Measurements from ENCODE around the gene NRCAM. TPM values are rescaled to one million over a fixed set of nuclear protein-coding genes. Genes with fewer than 3 reads are reported as not detected.
"Not testable (repeated sequence)": the region's sequence is repeated elsewhere in the genome, so short reads cannot be mapped to it uniquely, and the experiment has no call there.

The NRCAM gene
- total RNA-seq, 1 donor from 2014 or later: 2.0 TPM

- no peak for TF ChIP-seq CTCF (IDR thresholded peaks at IDR 0.05)
Observed at GRCh38 chr7:108345710-108346336, 110.4 kb downstream of the NRCAM start.

DNA sequence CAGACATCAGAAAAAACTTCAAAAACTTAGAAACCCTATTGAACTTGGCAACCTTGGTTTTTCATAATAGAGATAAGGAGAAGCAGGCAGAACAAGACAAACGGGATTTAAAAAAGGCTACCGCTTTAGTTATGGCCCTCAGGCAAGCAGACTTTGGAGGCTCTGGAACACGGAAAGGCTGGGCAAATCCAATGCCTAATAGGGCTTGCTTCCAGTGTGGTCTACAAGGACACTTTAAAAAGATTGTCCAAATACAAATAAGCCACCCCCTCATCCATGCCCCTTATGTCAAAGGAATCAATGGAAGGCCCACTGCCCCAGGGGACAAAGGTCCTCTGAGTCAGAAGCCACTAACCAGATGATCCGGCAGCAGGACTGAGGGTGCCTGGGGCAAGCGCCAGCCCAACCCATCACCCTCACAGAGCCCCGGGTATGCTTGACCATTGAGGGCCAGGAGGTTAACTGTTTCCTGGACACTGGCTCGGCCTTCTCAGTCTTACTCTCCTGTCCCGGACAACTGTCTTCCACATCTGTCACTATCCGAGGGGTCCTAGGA, 115.3 kb downstream of the NRCAM start:
- TF ChIP-seq CTCF (IDR thresholded peaks at IDR 0.05): no peak
- Histone ChIP-seq H3K4me3 (no peak overlapping the region), H3K9me3 (no peaks in the 10 kb centered on the region), H3K4me1 (no peaks in the 10 kb centered on the region), H3K27me3 (no peaks in the 10 kb centered on the region), H3K27ac (no peak overlapping the region), H3K36me3 (no peaks in the 10 kb centered on the region)
- ATAC-seq (no peak), DNase-seq (no peak)
- intact Hi-C loops (cut with DNase I): no loop called here

More at GRCh38 chr7:108345710-108346336, 110.4 kb downstream of the NRCAM start:
- Histone ChIP-seq H3K27ac (no peak overlapping the region), H3K9me3 (no peaks in the 10 kb centered on the region), H3K4me3 (no peak overlapping the region), H3K27me3 (no peaks in the 10 kb centered on the region), H3K36me3 (no peaks in the 10 kb centered on the region), H3K4me1 (no peaks in the 10 kb centered on the region)
- no peak for DNase-seq
- intact Hi-C loops (cut with DNase I): no loop called here
- no peak for ATAC-seq

DNA sequence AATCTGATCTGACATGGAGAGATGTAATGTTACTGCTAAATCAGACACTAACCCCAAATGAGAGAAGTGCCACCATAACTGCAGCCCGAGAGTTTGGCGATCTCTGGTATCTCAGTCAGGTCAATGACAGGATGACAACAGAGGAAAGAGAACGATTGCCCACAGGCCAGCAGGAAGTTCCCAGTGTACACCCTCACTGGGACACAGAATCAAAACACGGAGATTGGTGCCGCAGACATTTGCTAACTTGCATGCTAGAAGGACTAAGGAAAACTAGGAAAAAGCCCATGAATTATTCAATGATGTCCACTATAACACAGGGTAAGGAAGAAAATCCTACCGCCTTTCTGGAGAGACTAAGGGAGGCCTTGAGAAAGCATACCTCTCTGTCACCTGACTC, 115.8 kb downstream of the NRCAM start:
- H3K27ac ChIP-seq; H3K36me3 ChIP-seq; H3K4me1 ChIP-seq; ATAC-seq; H3K27me3 ChIP-seq; H3K4me3 ChIP-seq; H3K9me3 ChIP-seq; DNase-seq; intact Hi-C loops (cut with DNase I): not testable (repeated sequence)

- Histone ChIP-seq H3K9me3 (no peaks in the 10 kb centered on the region), H3K36me3 (no peaks in the 10 kb centered on the region), H3K4me1 (no peaks in the 10 kb centered on the region), H3K27me3 (no peaks in the 10 kb centered on the region), H3K27ac (no peak overlapping the region), H3K4me3 (no peak overlapping the region)
- no peak for TF ChIP-seq CTCF (IDR thresholded peaks at IDR 0.05)
- DNase-seq (no peak), ATAC-seq (no peak)
- intact Hi-C loops (cut with DNase I): no loop called here
Observed at GRCh38 chr7:108335269-108335918, 120.8 kb downstream of the NRCAM start.

DNA sequence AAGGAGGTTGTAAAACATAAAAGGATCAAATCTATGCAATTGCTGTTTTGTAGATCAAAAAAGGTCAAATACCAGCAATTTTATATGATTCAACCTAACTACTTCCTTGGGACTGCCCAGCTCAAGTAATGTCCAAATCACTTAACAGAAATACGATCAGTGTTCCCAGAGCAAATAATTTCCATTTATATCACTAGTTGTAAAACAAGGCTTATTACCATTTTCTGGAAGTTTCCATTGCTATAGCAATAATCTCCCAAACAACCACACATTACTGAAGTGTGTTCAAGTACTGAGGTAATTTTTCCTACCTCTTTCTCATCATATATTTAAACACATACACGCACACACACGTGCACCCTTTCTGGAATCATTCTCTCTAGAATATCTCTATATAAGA, 123.3 kb downstream of the NRCAM start:
- H3K4me3 ChIP-seq: no peak overlapping the region
- H3K27ac ChIP-seq: no peak overlapping the region
- intact Hi-C loops (cut with DNase I): no loop called here
- H3K36me3 ChIP-seq: no peaks in the 10 kb centered on the region
- no peaks in the 10 kb centered on the region for H3K27me3 ChIP-seq
- ATAC-seq (no peak), DNase-seq (no peak)
- no peak for TF ChIP-seq CTCF (IDR thresholded peaks at IDR 0.05)
- H3K4me1 ChIP-seq: no peaks in the 10 kb centered on the region
- no peaks in the 10 kb centered on the region for H3K9me3 ChIP-seq

DNA sequence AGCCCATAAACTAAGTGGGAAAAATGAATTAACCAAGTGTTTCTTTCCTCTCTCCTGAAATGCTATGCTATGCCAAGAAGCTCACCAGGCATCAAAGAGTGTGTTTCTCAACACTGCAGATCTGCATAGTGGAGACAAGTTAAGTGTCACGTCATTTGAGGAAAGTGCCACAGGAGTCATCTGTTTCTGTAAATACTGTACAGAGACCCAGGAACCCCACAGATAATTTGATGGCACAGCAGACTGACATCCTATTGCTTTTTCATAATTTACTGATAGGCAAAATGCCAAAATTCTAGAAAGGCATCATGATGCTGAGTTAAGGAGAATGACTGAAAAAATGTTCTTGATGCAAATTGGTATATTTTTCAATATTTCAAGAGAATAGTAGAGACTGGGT, 124.3 kb downstream of the NRCAM start:
- Histone ChIP-seq H3K27ac (no peak overlapping the region), H3K36me3 (no peaks in the 10 kb centered on the region), H3K9me3 (no peaks in the 10 kb centered on the region), H3K4me1 (no peaks in the 10 kb centered on the region), H3K4me3 (no peak overlapping the region), H3K27me3 (no peaks in the 10 kb centered on the region)
- intact Hi-C loops (cut with DNase I): no loop called here
- no peak for DNase-seq
- no peak for TF ChIP-seq CTCF (IDR thresholded peaks at IDR 0.05)
- no peak for ATAC-seq

All from upper lobe of right lung (tissue), 1 donor.